RPMI7951 (cell line): ENCODE data around the gene SLC25A45. TPM values are rescaled to one million over a fixed set of nuclear protein-coding genes. Genes with fewer than 3 reads are reported as not detected.

Experiments used
- DNase-seq: peaks from one replicate; pipeline ENCODE4 v3.0.0-alpha.2; 2012; ENCODE audit warnings: low read depth
- total RNA-seq: library from RNA; depleted of rRNA; stranded (reverse); fragments of >200 nt; shearing (Covaris generic); gene quantifications from 2 replicates; pipeline ENCODE4 v1.2.3, GENCODE V29; 2014

The SLC25A45 gene
- total RNA-seq, 1 experiment from 2014 or later: 0.48 TPM

DNA sequence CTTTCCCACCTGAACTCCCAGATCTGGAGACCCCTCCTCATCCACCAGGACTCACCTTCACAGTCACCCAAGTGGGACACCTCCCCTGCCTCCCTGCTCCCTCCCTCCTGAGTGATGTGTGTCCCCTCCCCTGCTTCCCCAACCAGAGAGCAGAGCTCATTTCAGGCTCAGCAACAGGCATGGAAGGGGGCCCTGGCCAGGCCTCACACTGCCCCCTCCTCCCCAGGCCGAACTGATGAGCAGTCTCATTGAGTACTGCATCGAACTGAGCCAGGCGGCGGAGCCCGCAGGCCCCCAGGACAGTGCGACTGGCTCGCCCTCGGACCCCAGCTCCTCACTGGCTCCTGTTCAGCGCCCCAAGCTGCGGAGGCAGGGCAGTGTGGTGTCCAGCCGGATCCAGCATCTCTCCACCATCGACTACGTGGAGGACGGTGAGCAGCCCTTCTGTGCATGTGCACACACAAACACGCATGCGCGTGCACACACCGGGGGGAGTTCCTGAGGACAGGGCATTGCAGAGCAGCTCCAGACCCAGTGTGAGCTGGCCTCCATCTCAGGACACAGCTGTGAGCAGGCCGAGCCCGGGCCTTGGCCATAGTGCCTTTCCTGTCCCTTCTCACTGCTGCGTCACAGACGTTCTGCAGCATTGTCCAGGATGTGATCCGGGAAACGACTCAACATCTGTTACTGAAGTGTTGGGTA, 22.3 kb upstream of the SLC25A45 start:
- no peak for DNase-seq

DNA sequence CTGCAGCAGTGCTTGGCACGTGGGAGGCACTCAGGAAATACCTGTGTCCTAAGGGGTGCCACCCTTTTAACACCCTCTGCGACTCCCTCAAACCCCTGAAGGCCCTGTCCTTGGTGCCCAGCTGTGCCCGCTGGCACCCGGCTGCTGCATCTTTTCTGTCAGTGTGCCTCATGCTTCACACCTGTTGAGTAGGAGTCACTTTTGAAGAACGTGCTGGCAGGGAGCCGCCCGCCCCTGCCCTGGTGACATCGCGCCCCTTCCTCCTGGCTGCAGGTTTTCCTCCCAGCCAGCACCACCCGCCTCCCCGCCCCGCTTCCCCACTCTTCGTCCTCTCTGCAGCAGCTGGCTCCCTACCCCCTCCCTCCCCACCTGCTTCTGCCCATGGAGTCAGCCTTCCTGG, 21.8 kb upstream of the SLC25A45 start:
- no peak for DNase-seq

DNA sequence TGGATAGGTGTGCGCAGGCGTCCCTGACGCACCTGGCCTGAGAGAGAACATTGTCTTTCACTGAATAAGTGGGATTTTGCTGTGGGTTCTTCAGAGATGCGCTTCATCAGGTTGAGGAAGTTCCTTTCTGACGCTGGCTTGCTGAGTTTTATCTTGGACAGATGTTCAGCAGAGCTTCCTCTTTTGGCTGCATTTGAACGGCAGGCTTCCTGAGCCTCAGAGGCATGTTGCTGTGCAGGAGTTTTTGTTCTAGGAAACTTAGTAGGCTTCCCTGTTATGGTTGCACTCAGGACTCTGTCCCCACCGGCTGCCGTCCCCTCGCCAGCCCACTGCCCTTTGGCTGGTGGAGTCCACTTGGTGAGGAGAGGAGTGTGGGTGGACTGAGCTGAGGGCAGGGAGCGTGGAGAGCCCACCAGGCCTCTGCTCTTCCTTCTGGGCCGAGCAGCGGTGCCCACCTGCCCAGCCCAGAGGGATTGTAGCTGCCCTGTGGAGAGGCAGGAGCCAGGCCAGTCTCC, 21.2 kb upstream of the SLC25A45 start:
- DNase-seq: no peak

DNA sequence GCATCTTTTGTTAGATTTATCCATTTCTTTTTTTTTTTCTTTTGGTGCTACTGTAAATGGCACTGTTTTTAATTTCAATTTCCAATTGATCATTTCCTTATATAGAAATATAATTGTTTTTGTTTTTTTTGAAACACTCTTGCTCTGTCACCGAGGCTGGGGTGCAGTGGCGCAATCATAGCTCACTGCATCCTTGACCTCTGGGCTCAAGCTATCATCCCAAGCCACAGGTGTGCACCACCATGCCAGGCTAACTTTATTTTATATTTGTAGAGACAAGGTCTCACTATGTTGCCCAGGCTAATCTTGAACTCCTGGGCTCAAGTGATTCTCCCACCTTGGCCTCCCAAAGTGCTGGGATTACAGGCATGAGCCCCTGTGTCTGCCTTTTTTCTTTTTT, 20.3 kb upstream of the SLC25A45 start:
- DNase-seq: no peak

DNA sequence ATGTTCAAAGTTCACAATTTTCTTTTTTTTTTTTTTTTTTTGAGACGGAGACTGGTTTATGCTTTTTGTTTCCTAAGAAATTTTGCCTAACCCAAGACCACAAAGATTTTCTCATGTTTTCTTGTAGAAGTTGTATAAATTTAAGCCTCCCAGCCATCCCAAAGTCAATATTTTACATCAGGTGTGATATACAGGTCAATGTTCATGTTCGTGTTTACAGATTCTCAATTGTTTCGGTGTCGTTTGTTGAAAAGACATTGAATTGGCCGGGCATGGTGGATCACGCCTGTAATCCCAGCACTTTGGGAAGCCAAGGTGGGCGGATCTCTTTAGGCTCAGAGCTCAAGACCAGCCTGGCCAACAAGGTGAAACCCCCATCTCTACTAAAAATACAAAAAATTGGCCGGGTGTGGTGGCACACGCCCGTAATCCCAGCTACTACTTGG, 19.4 kb upstream of the SLC25A45 start:
- DNase-seq: no peak

DNA sequence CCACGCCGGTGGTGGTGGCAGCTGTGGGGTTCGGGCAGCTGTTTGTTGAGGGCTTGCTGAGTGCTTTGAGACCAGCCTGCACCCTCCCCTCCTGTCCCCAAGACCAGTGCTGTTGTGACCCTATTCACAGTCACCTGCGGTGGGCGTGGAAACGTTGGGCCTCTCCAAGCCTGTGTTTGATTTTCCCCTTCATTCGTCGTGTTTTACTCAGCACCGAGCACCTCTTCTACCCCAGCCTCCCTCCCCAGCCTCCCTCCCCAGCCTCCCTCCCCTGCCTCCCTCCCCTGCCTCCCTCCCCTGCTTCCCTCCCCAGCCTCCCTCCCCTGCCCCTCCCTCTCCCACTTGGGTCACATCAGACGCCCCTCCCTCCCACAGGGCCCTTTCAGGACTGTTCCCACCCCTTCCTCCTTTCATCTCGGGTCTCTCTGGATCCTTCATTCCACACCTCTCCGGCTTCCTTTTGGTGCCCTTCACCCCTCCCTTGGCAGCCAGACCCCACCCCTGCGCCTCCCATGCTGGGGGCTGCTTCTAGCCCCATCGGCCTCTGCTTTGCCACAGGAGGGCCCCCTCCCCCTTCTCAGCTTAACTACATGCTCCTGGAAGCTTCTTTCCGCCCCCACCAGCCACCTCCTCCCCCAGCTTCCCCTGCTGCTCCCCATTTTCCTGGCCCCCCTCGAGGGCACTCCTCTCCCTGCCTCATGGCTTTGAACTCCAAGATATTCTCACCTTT, 18.8 kb upstream of the SLC25A45 start:
- DNase-seq: no peak

DNA sequence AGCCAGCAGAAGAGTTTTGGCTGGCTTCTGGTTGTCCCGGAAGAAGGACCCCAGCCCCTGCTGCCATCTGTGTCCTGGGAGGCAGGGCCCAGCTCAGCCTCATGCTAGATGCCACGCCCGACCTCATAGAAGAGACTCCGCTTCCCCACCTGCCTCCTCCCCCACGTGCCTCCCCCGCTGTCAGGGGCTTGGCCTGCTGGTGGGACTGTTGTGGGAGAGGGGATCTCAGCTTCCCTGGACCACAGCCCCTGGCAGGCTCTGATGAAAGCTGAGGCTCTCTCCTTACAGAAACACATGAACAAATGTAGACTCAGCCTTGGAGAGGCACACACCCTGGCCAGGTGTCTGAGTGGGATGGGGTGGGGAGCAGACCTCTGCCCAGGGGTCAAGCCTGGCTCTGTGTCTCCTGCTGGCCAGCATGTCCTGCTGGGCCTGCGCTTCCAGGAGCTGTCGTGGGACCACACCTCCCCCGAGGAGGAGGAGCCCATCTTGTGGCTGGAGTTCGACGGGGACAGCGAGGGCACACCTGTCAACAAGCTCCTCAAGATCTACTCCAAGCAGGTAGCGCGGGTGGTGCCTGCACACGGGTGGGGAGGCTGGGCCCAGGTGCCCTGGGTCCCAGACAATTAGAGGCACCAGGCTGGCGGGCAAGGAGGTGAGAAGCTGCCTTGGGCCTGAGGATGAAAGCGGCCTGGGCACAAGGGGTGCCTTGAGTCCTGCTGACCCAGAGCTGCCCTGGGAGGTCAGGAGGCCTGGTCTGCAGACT, 18.0 kb upstream of the SLC25A45 start:
- DNase-seq: no peak

DNA sequence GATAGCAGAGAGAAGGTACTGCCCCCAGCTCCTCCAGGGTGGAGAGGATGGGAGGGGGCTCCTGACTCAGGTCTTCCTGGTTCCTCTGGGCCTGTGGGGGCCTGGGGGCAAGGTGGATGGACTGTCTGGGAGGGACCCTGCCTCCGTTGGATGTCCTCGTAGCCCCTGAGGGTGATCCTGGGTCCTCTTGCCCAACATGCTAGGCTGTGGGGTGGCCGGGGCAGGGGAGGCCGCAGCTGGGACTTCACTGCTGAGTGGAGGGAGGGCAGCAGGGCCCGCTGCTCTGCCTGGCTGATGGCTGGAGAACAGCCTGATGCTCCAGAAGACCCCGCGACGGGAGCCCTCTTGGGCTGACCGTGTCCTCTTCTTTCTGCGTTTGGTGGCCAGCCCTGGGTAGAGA, 17.4 kb upstream of the SLC25A45 start:
- DNase-seq: no peak

DNA sequence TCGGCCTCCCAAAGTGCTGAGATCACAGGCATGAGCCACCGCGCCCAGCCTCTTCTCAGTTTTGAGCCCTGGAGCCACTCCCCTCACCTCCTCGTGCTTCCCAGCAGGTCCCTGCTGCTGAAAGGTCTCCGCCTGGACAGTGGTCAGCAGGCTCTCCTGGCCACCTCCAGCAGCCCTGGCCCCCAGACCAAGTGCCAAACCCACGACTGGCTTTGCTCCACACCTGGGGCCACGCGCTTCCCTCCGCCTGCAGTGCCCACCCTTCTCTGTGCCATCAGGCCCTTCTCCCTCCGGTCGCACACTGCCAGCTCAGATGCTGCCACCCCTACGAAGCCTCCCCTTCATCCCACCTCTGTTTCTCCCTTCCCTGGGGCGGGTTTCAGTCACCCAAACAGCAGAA, 16.8 kb upstream of the SLC25A45 start:
- no peak for DNase-seq

DNA sequence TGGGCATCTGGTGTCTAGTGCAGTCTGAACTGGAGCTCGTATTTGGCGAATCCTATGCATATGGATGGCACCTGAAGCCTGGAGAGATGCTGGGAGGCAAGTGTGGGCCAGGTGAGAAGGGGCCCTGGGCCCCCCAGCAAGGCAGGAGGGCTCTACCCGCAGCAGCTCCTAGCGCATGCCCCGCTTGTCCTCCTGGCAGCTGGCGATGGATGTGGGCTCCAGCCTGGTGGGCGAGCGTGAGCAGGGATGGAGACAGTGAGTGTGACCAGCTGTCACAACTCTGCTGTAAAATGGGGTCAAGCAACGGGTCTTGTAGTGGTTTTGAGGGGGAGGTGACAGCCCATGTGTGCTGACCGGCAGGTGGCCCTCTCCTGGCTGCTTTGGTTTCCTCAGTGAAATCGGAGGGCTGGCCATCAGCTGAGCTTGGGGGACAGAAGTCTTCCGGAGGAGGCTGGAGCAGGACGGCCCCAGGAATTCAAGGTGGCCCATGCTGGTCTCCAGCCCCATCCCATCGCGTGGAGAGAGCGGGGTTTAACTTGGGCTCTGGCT, 16.0 kb upstream of the SLC25A45 start:
- DNase-seq: no peak

DNA sequence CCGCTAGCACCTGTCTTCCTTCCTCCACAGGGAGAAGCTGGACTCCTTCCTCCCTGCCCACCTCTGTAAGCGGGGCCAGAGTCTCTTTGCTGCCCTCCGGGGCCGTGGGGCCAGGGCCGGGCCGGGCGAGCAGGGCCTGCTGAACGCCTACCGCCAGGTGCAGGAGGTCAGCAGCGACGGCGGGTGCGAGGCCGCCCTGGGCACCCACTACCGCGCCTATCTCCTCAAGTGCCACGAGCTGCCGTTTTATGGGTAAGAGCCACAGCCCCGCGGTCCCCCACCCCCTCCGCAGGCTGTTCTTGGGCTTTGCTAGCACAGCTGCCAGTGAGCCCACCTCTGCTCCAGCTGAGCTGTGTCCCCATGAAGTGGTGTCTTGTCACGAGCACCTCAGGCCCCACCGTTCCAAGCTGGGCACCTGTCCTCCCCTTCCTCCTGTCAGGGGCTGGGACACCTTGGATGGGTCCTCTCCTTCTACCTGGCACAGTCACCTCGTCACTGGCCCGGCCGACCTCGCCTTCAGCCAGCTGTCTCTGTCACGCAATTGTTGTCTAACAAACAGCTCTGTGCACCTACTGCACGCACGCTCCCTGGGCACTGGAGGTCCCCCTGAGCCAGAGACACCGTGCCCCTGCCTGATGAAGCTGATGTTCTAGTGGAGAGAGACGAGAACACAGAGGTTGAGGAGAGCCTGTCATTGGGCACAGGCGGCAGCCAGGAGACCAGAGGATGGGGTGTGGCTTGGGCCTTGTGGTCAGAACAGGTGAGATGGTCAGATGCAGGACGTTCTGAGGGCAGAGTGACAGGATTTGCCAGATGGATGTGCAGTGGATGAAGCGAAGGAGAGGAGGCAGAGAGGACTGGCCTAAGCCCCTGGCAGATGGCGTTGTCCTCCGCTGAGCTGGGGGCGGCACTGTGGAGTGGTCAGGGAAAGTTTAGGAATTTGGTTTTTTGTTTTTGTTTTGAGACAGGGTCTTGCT, 14.6 kb upstream of the SLC25A45 start:
- DNase-seq: no peak

DNA sequence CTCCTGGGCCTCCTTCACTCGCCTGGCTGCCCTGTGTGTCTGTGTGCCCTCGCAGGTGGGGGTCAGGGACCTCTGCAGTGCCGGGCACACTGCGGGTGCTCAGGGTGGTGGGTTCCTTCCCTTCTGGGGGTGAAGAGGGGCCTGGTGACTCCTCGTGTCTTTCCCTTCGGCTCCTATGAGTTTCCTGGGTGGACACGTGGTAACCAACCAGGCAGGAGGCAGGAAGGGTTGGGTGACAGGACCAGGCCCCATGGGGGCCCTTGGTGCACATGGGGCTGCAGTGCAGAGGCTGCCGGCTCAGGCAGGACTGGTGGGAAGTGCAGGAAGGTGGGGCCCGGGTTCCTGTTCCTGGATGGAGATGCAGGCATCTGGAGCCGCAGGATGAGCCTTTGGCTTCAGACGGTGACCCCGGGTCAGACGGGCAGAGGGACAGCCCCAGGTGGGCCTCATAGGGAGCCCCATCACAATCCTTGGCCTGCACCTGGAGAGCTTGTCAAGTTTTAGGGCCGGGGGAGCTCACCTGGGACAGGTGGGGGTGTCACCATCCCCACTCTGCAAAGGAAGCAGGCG, 13.6 kb upstream of the SLC25A45 start:
- DNase-seq: no peak

DNA sequence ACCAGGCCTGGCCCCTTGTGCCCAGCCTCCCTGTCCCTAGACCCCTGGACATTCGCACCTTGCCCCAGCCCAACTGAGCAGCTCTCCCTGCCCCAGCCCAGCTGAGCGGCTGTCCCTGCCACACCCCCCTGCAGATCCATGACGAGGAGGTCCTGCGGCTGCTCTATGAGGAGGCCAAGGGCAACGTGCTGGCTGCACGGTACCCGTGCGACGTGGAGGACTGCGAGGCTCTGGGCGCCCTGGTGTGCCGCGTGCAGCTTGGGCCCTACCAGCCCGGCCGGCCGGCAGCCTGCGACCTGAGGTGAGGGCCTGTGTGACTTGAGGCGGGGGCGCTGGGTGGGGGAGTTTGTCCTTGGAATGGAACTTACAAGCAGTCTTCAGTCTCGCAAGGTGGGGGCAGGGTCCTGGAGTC, 11.7 kb upstream of the SLC25A45 start:
- DNase-seq: no peak

DNA sequence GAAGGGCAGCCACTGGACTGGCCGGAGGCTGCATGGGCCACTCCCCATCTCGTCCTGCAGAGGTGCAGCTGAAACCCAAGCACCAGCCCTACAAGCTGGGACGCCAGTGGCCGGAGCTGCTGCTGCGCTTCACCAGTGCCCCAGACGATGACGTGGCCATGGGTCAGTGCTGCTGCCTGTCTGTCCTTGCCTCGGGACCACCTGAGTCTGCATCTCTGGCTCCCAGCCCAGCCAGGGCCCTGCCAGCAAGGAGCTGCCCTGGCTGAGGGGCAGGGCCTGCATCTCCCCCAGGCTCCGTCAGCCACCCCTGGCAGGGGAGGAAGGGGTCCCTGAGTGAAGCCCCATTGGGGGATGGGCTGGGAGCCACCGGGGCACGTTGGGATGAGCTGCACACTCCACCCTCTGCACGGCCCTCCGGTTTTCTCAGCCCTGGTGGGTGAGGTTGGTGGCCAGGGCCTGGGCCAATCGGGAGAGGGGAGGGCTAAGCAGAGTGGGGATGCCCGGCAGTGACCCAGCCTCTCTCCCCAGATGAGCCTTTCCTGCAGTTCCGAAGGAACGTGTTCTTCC, 11.2 kb upstream of the SLC25A45 start:
- DNase-seq: no peak

DNA sequence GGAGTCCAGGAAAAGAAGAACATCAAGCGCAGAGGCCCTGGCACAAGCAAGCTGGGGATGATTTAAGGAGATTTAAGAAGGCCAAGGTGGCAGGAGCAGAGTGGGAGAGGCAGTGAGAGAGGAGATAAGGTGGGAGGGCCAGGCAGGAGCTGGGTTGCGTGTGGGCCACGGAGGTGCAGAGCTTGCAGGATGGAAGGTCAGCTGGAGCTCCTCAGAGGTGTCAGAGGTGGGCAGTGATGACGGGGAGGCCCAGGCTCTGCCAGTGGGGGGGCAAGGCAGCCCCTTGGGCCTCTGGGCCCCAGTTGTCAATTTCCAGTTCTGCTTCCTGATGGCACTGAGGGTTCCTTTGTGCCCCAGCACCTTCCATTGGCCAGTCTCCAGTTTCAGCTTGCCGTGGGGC, 10.5 kb upstream of the SLC25A45 start:
- no peak for DNase-seq

DNA sequence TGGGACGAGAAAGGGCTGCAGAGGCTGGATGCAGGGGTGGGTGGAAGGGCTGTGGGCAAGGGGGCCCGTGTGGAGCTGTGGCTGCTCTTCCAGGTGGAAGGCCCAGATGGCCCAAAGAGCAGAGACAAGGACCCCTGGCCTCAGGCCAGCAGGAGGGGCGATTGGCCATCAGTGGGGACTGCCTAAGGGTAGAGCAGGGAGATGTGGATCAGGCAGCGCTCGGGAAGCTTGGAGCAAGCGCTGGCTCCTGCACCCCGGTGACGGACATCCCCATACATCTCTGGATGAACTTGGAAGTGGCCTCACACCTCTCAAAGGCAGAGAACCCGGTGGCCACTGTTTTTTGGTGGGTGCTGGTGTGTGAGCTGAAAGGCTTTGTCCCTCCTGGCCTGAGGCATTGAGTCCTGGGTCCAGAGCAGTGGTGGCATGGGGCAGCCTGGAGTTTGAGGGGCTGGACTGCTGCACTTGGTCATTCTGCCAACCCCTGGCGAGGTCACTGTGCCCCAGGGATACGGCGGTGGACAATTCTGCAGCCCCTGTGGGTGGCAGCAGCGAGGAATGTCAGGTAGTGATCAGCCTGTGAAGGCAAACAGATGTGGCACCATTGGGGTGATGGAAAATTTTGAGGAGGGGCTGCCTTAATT, 9.9 kb upstream of the SLC25A45 start:
- DNase-seq: no peak

DNA sequence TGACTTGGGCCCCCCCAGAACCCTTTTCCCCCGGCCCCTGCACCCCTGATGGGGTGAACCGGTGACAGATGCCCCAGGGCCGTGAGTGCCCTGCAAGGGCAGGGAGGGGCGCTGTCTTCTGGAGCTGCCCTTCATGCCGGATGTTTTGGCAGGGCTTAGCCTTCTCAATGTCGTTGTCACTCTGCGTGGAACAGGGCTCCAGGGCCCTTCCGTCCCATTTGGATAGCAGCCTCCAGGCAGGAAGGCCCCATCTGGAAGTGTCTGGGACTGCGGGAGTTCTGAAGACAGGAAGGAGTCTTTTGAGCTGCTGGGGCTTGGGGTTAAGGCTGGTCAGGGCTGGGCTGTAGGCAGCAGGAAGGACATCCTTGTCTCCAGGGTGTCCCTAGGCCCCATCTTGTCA, 8.6 kb upstream of the SLC25A45 start:
- peak; percentile 68 for DNase-seq

DNA sequence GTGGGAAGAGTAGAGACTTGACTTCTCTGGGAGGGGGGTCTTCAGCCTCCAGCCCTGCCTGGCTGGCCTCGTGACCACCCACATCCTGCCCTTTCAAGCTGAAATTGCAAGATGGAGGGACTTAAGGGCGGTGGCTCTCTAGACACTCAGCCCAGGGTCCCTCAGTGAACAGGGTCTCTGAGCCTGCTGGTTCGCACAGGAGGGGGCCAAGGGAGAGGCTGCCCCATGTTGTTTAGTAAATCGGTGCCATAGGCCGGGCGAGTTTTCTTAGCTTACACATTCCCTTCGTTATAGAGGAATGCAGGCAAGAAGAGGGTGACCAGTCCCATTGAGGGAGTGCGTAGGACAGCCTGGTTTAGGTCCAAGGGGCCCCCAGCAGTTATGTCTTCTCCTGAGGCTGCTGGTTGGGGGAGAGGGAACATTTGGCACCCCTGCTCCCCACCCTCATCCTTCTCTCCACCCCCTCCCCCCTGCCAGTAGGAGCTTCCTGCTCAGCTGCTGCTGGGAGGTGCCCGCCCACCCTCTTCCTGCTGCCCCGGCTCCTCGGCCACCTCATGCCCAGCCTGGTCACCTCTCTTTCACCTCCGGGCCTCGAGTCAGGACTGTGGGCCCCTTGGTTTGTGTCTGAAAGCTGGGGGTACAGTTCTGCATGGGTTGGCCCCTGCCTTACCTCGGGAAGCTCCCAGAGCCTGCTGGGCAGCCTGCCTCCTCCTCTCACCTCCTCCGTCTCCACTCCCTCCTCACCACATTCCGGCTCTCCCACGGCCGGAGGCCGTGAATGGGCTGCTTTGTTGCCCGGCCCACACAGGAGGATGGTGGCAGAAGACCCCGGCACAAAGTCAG, 7.9 kb upstream of the SLC25A45 start:
- peak; percentile 44 for DNase-seq
